Measurements from ENCODE around the gene ANAPC7.
"Not testable (repeated sequence)": the region's sequence is repeated elsewhere in the genome, so short reads cannot be mapped to it uniquely, and the experiment has no call there.

The ANAPC7 gene

GRCh38 chr12:110348431-110349059 is 55.0 kb downstream of the ANAPC7 start:
- DNase-seq (ENCODE audit: low read depth, low spot score) = no peak

GRCh38 chr12:110347767-110348166 is 55.7 kb downstream of the ANAPC7 start:
- no peak for DNase-seq (ENCODE audit: low read depth, low spot score)

- DNase-seq (ENCODE audit: low read depth, low spot score) = no peak
Measured at GRCh38 chr12:110345963-110346362, 57.5 kb downstream of the ANAPC7 start.

- no peak for DNase-seq (ENCODE audit: low read depth, low spot score)
Measured at GRCh38 chr12:110345176-110345661, 58.3 kb downstream of the ANAPC7 start.

- DNase-seq (ENCODE audit: low read depth, low spot score) = no peak
Measured at GRCh38 chr12:110344657-110345056, 58.9 kb downstream of the ANAPC7 start.

- no peak for DNase-seq (ENCODE audit: low read depth, low spot score)
Measured at GRCh38 chr12:110343736-110344555, 59.6 kb downstream of the ANAPC7 start.

- DNase-seq (ENCODE audit: low read depth, low spot score) = no peak
Measured at GRCh38 chr12:110343114-110343513, 60.4 kb downstream of the ANAPC7 start.

GRCh38 chr12:110342157-110342556 is 61.4 kb downstream of the ANAPC7 start:
- DNase-seq (ENCODE audit: low read depth, low spot score) = no peak

- no peak for DNase-seq (ENCODE audit: low read depth, low spot score)
Measured at GRCh38 chr12:110340706-110341105, 62.8 kb downstream of the ANAPC7 start.

GRCh38 chr12:110340261-110340660 is 63.2 kb downstream of the ANAPC7 start:
- DNase-seq (ENCODE audit: low read depth, low spot score) = not testable (repeated sequence)

- no peak for DNase-seq (ENCODE audit: low read depth, low spot score)
Measured at GRCh38 chr12:110339184-110339952, 64.1 kb downstream of the ANAPC7 start.

- no peak for DNase-seq (ENCODE audit: low read depth, low spot score)
Measured at GRCh38 chr12:110338754-110339153, 64.8 kb downstream of the ANAPC7 start.

GRCh38 chr12:110337912-110338710 is 65.4 kb downstream of the ANAPC7 start:
- no peak for DNase-seq (ENCODE audit: low read depth, low spot score)

- no peak for DNase-seq (ENCODE audit: low read depth, low spot score)
Measured at GRCh38 chr12:110335481-110336045, 67.9 kb downstream of the ANAPC7 start.

- DNase-seq (ENCODE audit: low read depth, low spot score) = no peak
Measured at GRCh38 chr12:110333201-110333600, 70.3 kb downstream of the ANAPC7 start.

GRCh38 chr12:110330544-110330943 is 73.0 kb downstream of the ANAPC7 start:
- no peak for DNase-seq (ENCODE audit: low read depth, low spot score)

GRCh38 chr12:110330124-110330523 is 73.4 kb downstream of the ANAPC7 start:
- DNase-seq (ENCODE audit: low read depth, low spot score) = no peak

- DNase-seq (ENCODE audit: low read depth, low spot score) = no peak
Measured at GRCh38 chr12:110329710-110330109, 73.8 kb downstream of the ANAPC7 start.

Measured in ELF-1 (cell line).